ENCODE measurements around the gene UBASH3B. TPM values are rescaled to one million over a fixed set of nuclear protein-coding genes. Genes with fewer than 3 reads are reported as not detected.

Gene UBASH3B
- total RNA-seq, 3 donors from 2014 or later, result 3.5 to 5.9 (median 3.9) TPM

DNA sequence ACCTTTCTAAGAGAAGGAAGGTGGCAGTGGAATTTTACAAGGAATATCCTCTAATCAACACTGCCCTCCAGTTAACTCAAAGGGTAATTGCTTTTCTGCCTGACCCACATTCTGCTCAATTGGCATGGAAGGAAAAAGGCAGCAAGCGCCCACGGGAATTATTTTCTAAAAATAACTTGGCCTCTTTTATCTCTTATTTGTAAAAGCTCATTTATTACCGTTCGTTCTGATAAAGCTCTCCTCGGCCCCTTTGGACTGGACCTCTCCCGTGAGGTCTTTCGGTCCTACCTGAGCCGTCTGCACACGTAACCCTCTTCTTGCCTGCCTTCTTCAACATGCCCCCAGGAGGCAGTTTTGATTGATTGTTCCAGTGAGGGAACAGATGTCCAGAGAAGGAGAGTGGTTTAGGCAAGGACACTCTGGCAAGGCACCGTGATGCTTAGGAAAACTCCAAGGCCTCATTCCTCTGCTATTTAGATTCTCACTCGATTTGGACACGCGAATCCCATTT is 129.6 kb downstream of the UBASH3B start:
- TF ChIP-seq, protein P1, sequence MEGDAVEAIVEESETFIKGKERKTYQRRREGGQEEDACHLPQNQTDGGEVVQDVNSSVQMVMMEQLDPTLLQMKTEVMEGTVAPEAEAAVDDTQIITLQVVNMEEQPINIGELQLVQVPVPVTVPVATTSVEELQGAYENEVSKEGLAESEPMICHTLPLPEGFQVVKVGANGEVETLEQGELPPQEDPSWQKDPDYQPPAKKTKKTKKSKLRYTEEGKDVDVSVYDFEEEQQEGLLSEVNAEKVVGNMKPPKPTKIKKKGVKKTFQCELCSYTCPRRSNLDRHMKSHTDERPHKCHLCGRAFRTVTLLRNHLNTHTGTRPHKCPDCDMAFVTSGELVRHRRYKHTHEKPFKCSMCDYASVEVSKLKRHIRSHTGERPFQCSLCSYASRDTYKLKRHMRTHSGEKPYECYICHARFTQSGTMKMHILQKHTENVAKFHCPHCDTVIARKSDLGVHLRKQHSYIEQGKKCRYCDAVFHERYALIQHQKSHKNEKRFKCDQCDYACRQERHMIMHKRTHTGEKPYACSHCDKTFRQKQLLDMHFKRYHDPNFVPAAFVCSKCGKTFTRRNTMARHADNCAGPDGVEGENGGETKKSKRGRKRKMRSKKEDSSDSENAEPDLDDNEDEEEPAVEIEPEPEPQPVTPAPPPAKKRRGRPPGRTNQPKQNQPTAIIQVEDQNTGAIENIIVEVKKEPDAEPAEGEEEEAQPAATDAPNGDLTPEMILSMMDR (IDR thresholded peaks at IDR 0.05), result no peak
- Histone ChIP-seq H3K4me1 (ENCODE audit: low read depth) (no peaks in the 10 kb centered on the region), H3K9me3 (no peaks in the 10 kb centered on the region), H3K36me3 (ENCODE audit: low read depth) (no peaks in the 10 kb centered on the region), H3K4me3 (no peak overlapping the region)
- ATAC-seq (no peak), DNase-seq (no peak)
- intact Hi-C loops (cut with DNase I, micrococcal nuclease), result no loop called here

DNA sequence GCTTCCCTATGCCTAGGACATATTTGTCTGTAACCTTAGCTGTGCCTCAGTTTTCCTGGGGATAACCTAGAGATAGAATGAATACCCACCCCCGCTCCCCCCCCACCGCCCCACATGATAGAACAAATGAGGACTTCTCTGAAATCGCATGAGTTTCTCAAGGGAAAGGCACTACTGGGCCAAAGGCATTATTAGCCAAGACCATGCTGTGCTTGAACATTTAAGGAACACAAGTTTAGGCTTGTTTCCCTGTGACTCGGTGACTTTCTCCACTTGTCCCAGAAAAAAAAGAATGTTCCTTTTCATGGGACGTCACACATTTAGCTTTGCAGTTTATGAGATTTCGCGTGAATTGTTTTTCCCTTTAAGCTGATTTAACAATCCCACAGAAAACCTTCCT is 131.4 kb downstream of the UBASH3B start:
- intact Hi-C loops (cut with DNase I, micrococcal nuclease), result no loop called here
- Histone ChIP-seq H3K9me3 (no peaks in the 10 kb centered on the region), H3K4me1 (ENCODE audit: low read depth) (no peaks in the 10 kb centered on the region), H3K4me3 (no peak overlapping the region), H3K36me3 (ENCODE audit: low read depth) (no peaks in the 10 kb centered on the region)
- TF ChIP-seq, protein P1 (IDR thresholded peaks at IDR 0.05), result no peak
- DNase-seq (no peak), ATAC-seq (no peak)

DNA sequence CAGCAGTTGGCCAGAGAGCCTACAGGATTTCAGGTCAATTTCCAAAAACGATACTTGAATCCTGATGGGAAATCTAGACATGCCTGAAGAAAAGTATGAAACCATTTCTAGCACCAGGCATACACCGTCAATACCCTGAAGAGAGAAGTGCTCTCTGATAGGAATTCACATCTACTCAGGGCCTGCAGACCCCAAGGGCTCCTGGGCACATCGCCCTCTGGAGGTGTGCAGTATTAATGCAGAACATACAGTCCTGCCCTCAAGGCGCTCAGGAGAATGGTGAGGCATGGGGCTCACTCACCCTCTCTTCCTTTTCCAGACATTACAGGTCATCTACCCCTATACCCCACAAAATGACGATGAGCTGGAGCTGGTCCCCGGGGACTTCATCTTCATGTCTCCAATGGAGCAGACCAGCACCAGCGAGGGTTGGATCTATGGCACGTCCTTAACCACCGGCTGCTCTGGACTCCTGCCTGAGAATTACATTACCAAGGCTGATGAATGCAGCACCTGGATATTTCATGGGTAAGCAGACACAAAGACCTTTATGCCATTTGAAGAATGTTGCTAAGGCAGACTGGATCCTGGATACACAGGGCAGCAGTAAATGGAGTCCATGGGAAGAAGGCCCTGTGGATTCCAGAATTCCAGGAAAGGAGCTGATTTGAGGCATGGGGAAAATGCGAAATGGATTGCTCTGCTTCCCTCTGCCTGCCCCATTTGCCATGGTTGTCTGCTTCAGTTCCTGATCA is 133.4 kb downstream of the UBASH3B start:
- DNase-seq (no peak), ATAC-seq (no peak)
- Histone ChIP-seq H3K36me3 (ENCODE audit: low read depth) (no peaks in the 10 kb centered on the region), H3K4me1 (ENCODE audit: low read depth) (no peaks in the 10 kb centered on the region), H3K4me3 (no peak overlapping the region), H3K9me3 (no peaks in the 10 kb centered on the region)
- TF ChIP-seq, protein P1 (IDR thresholded peaks at IDR 0.05), result no peak
- intact Hi-C loops (cut with DNase I, micrococcal nuclease), result no loop called here

DNA sequence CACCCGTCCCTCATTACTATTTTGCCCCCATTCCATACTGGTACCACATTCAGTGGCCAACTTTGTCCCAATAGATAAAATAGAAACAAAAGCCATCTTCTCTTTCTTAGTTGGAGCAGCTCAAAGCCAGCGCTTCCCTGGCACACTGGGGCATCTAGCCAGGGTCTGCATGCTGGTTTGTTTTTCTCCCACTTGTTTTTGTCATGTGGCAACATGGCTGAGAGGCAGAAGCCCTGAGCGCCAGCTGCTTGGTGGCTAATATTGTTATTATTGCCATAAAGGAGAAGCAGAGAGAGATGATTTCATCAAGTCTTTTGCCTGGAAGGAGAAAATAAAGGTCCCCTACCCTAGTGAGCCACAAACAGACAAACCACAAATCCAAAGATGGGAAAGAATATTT is 134.4 kb downstream of the UBASH3B start:
- ATAC-seq, result no peak
- TF ChIP-seq, protein P1 (IDR thresholded peaks at IDR 0.05), result no peak
- Histone ChIP-seq H3K36me3 (ENCODE audit: low read depth) (no peaks in the 10 kb centered on the region), H3K4me3 (no peak overlapping the region), H3K9me3 (no peaks in the 10 kb centered on the region), H3K4me1 (ENCODE audit: low read depth) (no peaks in the 10 kb centered on the region)
- intact Hi-C loops (cut with DNase I, micrococcal nuclease), result loop anchor here in 1 of 2 donors (10.0 kb wide), 1 partner anchor 65 kb away; no protein-coding TSS in a partner anchor
- DNase-seq, result no peak

DNA sequence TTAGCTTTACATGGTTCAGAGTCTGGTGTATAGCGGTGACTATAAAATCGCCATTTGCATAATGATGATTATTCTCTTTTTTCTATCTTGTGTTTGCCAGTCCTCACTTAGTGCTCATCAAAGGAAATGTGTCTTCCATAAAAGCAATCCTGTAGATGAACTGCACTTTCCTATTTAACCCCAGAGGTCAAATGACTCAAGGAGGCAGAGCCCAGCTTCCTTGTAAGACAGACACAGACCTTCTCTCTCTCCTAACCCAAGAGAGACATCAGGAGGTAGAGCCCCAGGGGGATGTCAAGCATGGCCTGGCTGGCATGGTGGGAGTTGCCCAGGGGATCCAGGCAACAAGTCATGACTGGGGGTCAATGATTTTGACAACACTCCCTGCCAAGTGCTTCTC is 135.9 kb downstream of the UBASH3B start:
- no peaks in the 10 kb centered on the region for H3K4me1 ChIP-seq (ENCODE audit: low read depth)
- ATAC-seq, result no peak
- H3K9me3 ChIP-seq, result no peaks in the 10 kb centered on the region
- intact Hi-C loops (cut with DNase I, micrococcal nuclease), result loop anchor here in 1 of 2 donors (10.0 kb wide), 1 partner anchor 63 kb away; no protein-coding TSS in a partner anchor
- no peak for DNase-seq
- H3K4me3 ChIP-seq, result no peak overlapping the region
- TF ChIP-seq, protein P1 (IDR thresholded peaks at IDR 0.05), result no peak
- no peaks in the 10 kb centered on the region for H3K36me3 ChIP-seq (ENCODE audit: low read depth)
